ENCODE measurements around the gene DCHS1.

DNA sequence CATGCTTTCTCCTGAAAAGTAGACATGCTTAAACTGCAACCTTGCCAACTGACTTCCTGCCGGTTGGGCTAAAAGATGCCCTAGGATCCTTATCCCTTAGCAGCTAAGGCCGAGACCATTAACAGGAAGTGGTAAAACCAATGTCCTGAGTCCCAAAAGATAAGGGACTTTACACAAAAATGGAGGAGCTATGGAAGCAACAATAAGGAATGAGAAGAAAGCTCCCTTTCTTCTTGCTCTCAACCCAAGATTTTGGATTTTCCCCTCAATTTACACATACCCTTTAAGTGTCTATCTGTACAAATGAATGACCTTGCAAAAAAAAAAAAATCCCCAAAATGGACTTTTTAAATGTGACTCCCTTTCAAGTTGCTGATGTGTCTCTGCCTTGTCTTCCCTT lies 16.4 kb upstream of the DCHS1 start:
- TF ChIP-seq, protein P1, sequence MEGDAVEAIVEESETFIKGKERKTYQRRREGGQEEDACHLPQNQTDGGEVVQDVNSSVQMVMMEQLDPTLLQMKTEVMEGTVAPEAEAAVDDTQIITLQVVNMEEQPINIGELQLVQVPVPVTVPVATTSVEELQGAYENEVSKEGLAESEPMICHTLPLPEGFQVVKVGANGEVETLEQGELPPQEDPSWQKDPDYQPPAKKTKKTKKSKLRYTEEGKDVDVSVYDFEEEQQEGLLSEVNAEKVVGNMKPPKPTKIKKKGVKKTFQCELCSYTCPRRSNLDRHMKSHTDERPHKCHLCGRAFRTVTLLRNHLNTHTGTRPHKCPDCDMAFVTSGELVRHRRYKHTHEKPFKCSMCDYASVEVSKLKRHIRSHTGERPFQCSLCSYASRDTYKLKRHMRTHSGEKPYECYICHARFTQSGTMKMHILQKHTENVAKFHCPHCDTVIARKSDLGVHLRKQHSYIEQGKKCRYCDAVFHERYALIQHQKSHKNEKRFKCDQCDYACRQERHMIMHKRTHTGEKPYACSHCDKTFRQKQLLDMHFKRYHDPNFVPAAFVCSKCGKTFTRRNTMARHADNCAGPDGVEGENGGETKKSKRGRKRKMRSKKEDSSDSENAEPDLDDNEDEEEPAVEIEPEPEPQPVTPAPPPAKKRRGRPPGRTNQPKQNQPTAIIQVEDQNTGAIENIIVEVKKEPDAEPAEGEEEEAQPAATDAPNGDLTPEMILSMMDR (IDR thresholded peaks at IDR 0.05; ENCODE audit: poor library complexity): no peak
- no peak for TF ChIP-seq EZH2 (IDR thresholded peaks at IDR 0.05; ENCODE audit: borderline replicate concordance)
- no peak for TF ChIP-seq EZH2phosphoT487 (IDR thresholded peaks at IDR 0.05; ENCODE audit: low read depth, severe bottlenecking, unreplicated experiment)

Measured in hepatocyte (in vitro differentiated cells).